ENCODE results near the gene NR1H3. TPM values are rescaled to one million over a fixed set of nuclear protein-coding genes. Genes with fewer than 3 reads are reported as not detected.
A peak's percentile ranks its signal among the peaks of the same experiment; 100 is the strongest.

Gene NR1H3
- total and polyA plus RNA-seq, 3 experiments from 2014 or later = 3.7 to 13.6 (median 9.6) TPM

GRCh38 chr11:47278769-47279168 is 21.0 kb downstream of the NR1H3 start:
- Mint-ChIP-seq H3K9me3 (no peaks in the 10 kb centered on the region), H3K4me1 (peaks cover 11 to 14% (median 13%) of the 10 kb centered on the region in 3 donors), H3K4me3 (no peak overlapping the region), H3K36me3 (peaks cover 14 to 92% (median 18%) of the 10 kb centered on the region in 3 donors), H3K27me3 (no peaks in the 10 kb centered on the region), H3K27ac (peak overlapping the region in 1 of 8 donors; percentile 15)
- peaks cover 81% of the 10 kb centered on the region for H3K36me3 ChIP-seq (ENCODE audit: insufficient read depth, low read length)
- no peaks in the 10 kb centered on the region for H3K9me3 ChIP-seq (ENCODE audit: low read length)
- no peaks in the 10 kb centered on the region for H3K4me1 ChIP-seq (ENCODE audit: insufficient read depth, low read length)
- H3K4me3 ChIP-seq (ENCODE audit: low read length) = no peak overlapping the region
- no peak overlapping the region for H3K27ac ChIP-seq (ENCODE audit: low read depth, low read length)
- ChIA-PET CTCF (no interaction called here), POLR2A (no interaction called here)
- H3K27me3 ChIP-seq (ENCODE audit: insufficient read depth, low read length, poor library complexity, severe bottlenecking) = no peaks in the 10 kb centered on the region
- DNase-seq = no peak

- Mint-ChIP-seq H3K27me3 (no peaks in the 10 kb centered on the region), H3K36me3 (peaks cover 19 to 92% (median 24%) of the 10 kb centered on the region in 3 donors), H3K4me1 (peaks cover 4 to 5% (median 4%) of the 10 kb centered on the region in 3 donors), H3K9me3 (no peaks in the 10 kb centered on the region), H3K4me3 (no peak overlapping the region), H3K27ac (peak overlapping the region in 1 of 8 donors; percentile 62)
- Histone ChIP-seq H3K4me3 (ENCODE audit: low read length) (no peak overlapping the region), H3K4me1 (ENCODE audit: insufficient read depth, low read length) (no peaks in the 10 kb centered on the region), H3K27me3 (ENCODE audit: insufficient read depth, low read length, poor library complexity, severe bottlenecking) (no peaks in the 10 kb centered on the region), H3K36me3 (ENCODE audit: insufficient read depth, low read length) (peaks cover 81% of the 10 kb centered on the region), H3K27ac (ENCODE audit: low read depth, low read length) (no peak overlapping the region), H3K9me3 (ENCODE audit: low read length) (no peaks in the 10 kb centered on the region)
- ChIA-PET POLR2A (interaction anchor here (0.5 to 1.2 kb wide), 3 partner anchors 9 to 105 kb away, joined by 3 to 5 read pairs (median 3); no protein-coding TSS in a partner anchor), CTCF (interaction anchor here (1.2 kb wide), 1 partner anchor 32 kb away, joined by 3 read pairs; the partner anchor contains the start of gene ACP2)
- no peak for DNase-seq
Observed at GRCh38 chr11:47280099-47280498, 22.3 kb downstream of the NR1H3 start.

DNA sequence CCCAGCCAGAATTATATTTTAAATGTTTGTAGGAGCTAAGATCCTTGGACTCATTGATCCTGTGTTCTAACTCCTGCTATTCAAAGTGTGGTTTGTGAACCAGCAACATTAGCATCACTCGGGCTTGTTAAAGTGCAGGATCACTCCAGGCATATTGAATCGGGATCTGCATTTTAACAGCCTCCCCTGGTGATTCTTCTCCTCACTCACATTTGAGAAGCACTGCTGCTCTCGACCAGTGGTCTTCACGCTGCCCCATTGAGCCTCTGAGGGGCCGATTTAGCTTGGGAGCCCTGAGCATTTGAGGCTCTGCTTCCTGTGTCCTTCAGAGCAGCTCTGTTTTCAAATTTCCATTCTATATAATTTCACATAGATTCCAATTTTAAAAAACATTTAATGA is 23.1 kb downstream of the NR1H3 start:
- no peaks in the 10 kb centered on the region for H3K4me1 ChIP-seq (ENCODE audit: insufficient read depth, low read length)
- H3K4me3 ChIP-seq (ENCODE audit: low read length) = no peak overlapping the region
- POLR2A ChIA-PET = interaction anchor here (0.5 to 1.2 kb wide), 5 partner anchors 10 to 105 kb away, joined by 3 to 5 read pairs (median 3); partner anchors contain the start of gene DDB2
- Mint-ChIP-seq H3K4me3 (no peak overlapping the region), H3K27me3 (no peaks in the 10 kb centered on the region), H3K27ac (peak overlapping the region in 1 of 8 donors; percentile 79), H3K4me1 (peaks cover 4 to 5% (median 4%) of the 10 kb centered on the region in 3 donors), H3K36me3 (peaks cover 22 to 92% (median 28%) of the 10 kb centered on the region in 3 donors), H3K9me3 (no peaks in the 10 kb centered on the region)
- no peaks in the 10 kb centered on the region for H3K9me3 ChIP-seq (ENCODE audit: low read length)
- no peaks in the 10 kb centered on the region for H3K27me3 ChIP-seq (ENCODE audit: insufficient read depth, low read length, poor library complexity, severe bottlenecking)
- peaks cover 81% of the 10 kb centered on the region for H3K36me3 ChIP-seq (ENCODE audit: insufficient read depth, low read length)
- no peak for DNase-seq
- CTCF ChIA-PET = interaction anchor here (1.8 kb wide), 1 partner anchor 8 kb away, joined by 4 read pairs; no protein-coding TSS in a partner anchor
- no peak overlapping the region for H3K27ac ChIP-seq (ENCODE audit: low read depth, low read length)

DNA sequence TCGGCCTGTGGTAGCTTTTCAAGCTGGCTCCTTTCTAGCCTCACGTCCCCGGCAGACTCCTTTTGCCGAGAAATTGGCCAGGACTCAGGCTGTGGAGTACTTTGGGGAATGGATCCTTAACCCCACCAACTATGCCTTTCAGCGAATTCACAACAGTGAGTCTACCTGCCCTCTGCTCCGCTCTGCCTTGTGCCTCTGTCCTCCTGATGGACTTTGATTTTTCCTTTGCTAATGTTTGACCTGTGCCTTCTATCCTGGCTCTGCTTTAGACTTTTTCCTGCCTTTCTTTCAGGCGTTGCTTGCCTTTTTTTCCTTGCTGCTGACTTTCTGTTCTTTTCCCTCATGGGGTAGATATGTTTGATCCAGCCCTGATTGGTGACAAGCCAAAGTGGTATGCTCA is 24.7 kb downstream of the NR1H3 start:
- Mint-ChIP-seq H3K36me3 (peaks cover 19 to 92% (median 28%) of the 10 kb centered on the region in 3 donors), H3K9me3 (no peaks in the 10 kb centered on the region), H3K4me3 (no peak overlapping the region), H3K27me3 (no peaks in the 10 kb centered on the region), H3K4me1 (peaks cover 0 to 5% (median 4%) of the 10 kb centered on the region in 3 donors), H3K27ac (peak overlapping the region in 1 of 8 donors; percentile 60)
- no peak overlapping the region for H3K27ac ChIP-seq (ENCODE audit: low read depth, low read length)
- no peak overlapping the region for H3K4me3 ChIP-seq (ENCODE audit: low read length)
- peaks cover 74% of the 10 kb centered on the region for H3K36me3 ChIP-seq (ENCODE audit: insufficient read depth, low read length)
- ChIA-PET POLR2A (no interaction called here), CTCF (no interaction called here)
- no peaks in the 10 kb centered on the region for H3K27me3 ChIP-seq (ENCODE audit: insufficient read depth, low read length, poor library complexity, severe bottlenecking)
- no peaks in the 10 kb centered on the region for H3K4me1 ChIP-seq (ENCODE audit: insufficient read depth, low read length)
- DNase-seq = no peak
- H3K9me3 ChIP-seq (ENCODE audit: low read length) = no peaks in the 10 kb centered on the region

- H3K27ac ChIP-seq (ENCODE audit: low read depth, low read length) = no peak overlapping the region
- ChIA-PET CTCF (interaction anchor here (1.5 to 1.6 kb wide), 2 partner anchors 10 to 129 kb away, joined by 3 to 4 read pairs; no protein-coding TSS in a partner anchor), POLR2A (no interaction called here)
- Mint-ChIP-seq H3K9me3 (no peaks in the 10 kb centered on the region), H3K4me1 (peaks cover 0 to 4% (median 0%) of the 10 kb centered on the region in 3 donors), H3K36me3 (peaks cover 19 to 93% (median 24%) of the 10 kb centered on the region in 3 donors), H3K4me3 (no peak overlapping the region), H3K27ac (peak overlapping the region in 1 of 8 donors; percentile 28), H3K27me3 (no peaks in the 10 kb centered on the region)
- H3K27me3 ChIP-seq (ENCODE audit: insufficient read depth, low read length, poor library complexity, severe bottlenecking) = no peaks in the 10 kb centered on the region
- no peaks in the 10 kb centered on the region for H3K9me3 ChIP-seq (ENCODE audit: low read length)
- no peak for DNase-seq
- no peaks in the 10 kb centered on the region for H3K4me1 ChIP-seq (ENCODE audit: insufficient read depth, low read length)
- H3K4me3 ChIP-seq (ENCODE audit: low read length) = no peak overlapping the region
- H3K36me3 ChIP-seq (ENCODE audit: insufficient read depth, low read length) = peaks cover 72% of the 10 kb centered on the region
Observed at GRCh38 chr11:47284151-47284550, 26.4 kb downstream of the NR1H3 start.

GRCh38 chr11:47285969-47286770 is 28.4 kb downstream of the NR1H3 start:
- DNase-seq = no peak
- Mint-ChIP-seq H3K4me1 (peaks cover 0 to 2% (median 0%) of the 10 kb centered on the region in 3 donors), H3K4me3 (no peak overlapping the region), H3K9me3 (no peaks in the 10 kb centered on the region), H3K27ac (peak overlapping the region in 1 of 8 donors; percentile 79), H3K27me3 (no peaks in the 10 kb centered on the region), H3K36me3 (peaks cover 13 to 94% (median 34%) of the 10 kb centered on the region in 3 donors)
- no peaks in the 10 kb centered on the region for H3K27me3 ChIP-seq (ENCODE audit: insufficient read depth, low read length, poor library complexity, severe bottlenecking)
- ChIA-PET POLR2A (interaction anchor here (0.6 kb wide), 1 partner anchor 60 kb away, joined by 11 read pairs; no protein-coding TSS in a partner anchor), CTCF (no interaction called here)
- H3K27ac ChIP-seq (ENCODE audit: low read depth, low read length) = no peak overlapping the region
- H3K4me1 ChIP-seq (ENCODE audit: insufficient read depth, low read length) = no peaks in the 10 kb centered on the region
- H3K9me3 ChIP-seq (ENCODE audit: low read length) = no peaks in the 10 kb centered on the region
- no peak overlapping the region for H3K4me3 ChIP-seq (ENCODE audit: low read length)
- peaks cover 76% of the 10 kb centered on the region for H3K36me3 ChIP-seq (ENCODE audit: insufficient read depth, low read length)

DNA sequence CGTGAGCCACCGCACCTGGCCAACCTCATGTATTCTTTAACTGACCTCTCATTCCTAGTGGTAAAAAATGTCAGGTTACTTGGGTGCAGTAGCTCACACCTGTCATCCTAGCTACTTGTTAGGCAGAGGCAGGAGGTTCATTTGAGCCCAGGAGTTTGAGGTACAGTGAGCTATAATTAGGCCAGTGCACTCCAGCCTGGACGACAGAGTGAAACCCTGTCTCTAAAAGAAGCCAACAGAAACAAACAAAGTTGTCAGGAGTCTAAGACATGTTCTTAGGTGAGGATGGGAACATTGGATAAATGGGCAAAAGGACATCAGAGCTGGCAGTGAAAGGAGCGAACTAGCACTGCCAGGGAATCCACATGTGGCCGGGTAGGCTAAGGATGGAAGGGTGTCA is 30.3 kb downstream of the NR1H3 start:
- Mint-ChIP-seq H3K27ac (no peak overlapping the region), H3K27me3 (no peaks in the 10 kb centered on the region), H3K4me3 (no peak overlapping the region), H3K36me3 (peaks cover 8 to 97% (median 30%) of the 10 kb centered on the region in 3 donors), H3K9me3 (no peaks in the 10 kb centered on the region), H3K4me1 (no peaks in the 10 kb centered on the region)
- peaks cover 81% of the 10 kb centered on the region for H3K36me3 ChIP-seq (ENCODE audit: insufficient read depth, low read length)
- no peaks in the 10 kb centered on the region for H3K9me3 ChIP-seq (ENCODE audit: low read length)
- H3K27ac ChIP-seq (ENCODE audit: low read depth, low read length) = no peak overlapping the region
- H3K27me3 ChIP-seq (ENCODE audit: insufficient read depth, low read length, poor library complexity, severe bottlenecking) = no peaks in the 10 kb centered on the region
- ChIA-PET CTCF (no interaction called here), POLR2A (no interaction called here)
- H3K4me1 ChIP-seq (ENCODE audit: insufficient read depth, low read length) = no peaks in the 10 kb centered on the region
- no peak for DNase-seq
- H3K4me3 ChIP-seq (ENCODE audit: low read length) = no peak overlapping the region

GRCh38 chr11:47289856-47290255 is 32.1 kb downstream of the NR1H3 start:
- Mint-ChIP-seq H3K4me3 (no peak overlapping the region), H3K9me3 (no peaks in the 10 kb centered on the region), H3K36me3 (peaks cover 3 to 93% (median 21%) of the 10 kb centered on the region in 3 donors), H3K27me3 (no peaks in the 10 kb centered on the region), H3K27ac (peak overlapping the region in 3 of 8 donors; percentile 17 to 77 (median 70)), H3K4me1 (no peaks in the 10 kb centered on the region)
- Histone ChIP-seq H3K27me3 (ENCODE audit: insufficient read depth, low read length, poor library complexity, severe bottlenecking) (no peaks in the 10 kb centered on the region), H3K36me3 (ENCODE audit: insufficient read depth, low read length) (peaks cover 75% of the 10 kb centered on the region), H3K9me3 (ENCODE audit: low read length) (no peaks in the 10 kb centered on the region), H3K27ac (ENCODE audit: low read depth, low read length) (no peak overlapping the region), H3K4me1 (ENCODE audit: insufficient read depth, low read length) (no peaks in the 10 kb centered on the region), H3K4me3 (ENCODE audit: low read length) (no peak overlapping the region)
- no peak for DNase-seq
- POLR2A ChIA-PET = no interaction called here
- CTCF ChIA-PET = interaction anchor here (1.2 kb wide), 1 partner anchor 85 kb away, joined by 4 read pairs; no protein-coding TSS in a partner anchor

Measured in CD8-positive, alpha-beta memory T cell (primary cell).